ENCODE results near the gene ATRX.
"Not testable (repeated sequence)": the region's sequence is repeated elsewhere in the genome, so short reads cannot be mapped to it uniquely, and the experiment has no call there.

The ATRX gene, protein sequence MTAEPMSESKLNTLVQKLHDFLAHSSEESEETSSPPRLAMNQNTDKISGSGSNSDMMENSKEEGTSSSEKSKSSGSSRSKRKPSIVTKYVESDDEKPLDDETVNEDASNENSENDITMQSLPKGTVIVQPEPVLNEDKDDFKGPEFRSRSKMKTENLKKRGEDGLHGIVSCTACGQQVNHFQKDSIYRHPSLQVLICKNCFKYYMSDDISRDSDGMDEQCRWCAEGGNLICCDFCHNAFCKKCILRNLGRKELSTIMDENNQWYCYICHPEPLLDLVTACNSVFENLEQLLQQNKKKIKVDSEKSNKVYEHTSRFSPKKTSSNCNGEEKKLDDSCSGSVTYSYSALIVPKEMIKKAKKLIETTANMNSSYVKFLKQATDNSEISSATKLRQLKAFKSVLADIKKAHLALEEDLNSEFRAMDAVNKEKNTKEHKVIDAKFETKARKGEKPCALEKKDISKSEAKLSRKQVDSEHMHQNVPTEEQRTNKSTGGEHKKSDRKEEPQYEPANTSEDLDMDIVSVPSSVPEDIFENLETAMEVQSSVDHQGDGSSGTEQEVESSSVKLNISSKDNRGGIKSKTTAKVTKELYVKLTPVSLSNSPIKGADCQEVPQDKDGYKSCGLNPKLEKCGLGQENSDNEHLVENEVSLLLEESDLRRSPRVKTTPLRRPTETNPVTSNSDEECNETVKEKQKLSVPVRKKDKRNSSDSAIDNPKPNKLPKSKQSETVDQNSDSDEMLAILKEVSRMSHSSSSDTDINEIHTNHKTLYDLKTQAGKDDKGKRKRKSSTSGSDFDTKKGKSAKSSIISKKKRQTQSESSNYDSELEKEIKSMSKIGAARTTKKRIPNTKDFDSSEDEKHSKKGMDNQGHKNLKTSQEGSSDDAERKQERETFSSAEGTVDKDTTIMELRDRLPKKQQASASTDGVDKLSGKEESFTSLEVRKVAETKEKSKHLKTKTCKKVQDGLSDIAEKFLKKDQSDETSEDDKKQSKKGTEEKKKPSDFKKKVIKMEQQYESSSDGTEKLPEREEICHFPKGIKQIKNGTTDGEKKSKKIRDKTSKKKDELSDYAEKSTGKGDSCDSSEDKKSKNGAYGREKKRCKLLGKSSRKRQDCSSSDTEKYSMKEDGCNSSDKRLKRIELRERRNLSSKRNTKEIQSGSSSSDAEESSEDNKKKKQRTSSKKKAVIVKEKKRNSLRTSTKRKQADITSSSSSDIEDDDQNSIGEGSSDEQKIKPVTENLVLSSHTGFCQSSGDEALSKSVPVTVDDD (N-terminal part only)

DNA sequence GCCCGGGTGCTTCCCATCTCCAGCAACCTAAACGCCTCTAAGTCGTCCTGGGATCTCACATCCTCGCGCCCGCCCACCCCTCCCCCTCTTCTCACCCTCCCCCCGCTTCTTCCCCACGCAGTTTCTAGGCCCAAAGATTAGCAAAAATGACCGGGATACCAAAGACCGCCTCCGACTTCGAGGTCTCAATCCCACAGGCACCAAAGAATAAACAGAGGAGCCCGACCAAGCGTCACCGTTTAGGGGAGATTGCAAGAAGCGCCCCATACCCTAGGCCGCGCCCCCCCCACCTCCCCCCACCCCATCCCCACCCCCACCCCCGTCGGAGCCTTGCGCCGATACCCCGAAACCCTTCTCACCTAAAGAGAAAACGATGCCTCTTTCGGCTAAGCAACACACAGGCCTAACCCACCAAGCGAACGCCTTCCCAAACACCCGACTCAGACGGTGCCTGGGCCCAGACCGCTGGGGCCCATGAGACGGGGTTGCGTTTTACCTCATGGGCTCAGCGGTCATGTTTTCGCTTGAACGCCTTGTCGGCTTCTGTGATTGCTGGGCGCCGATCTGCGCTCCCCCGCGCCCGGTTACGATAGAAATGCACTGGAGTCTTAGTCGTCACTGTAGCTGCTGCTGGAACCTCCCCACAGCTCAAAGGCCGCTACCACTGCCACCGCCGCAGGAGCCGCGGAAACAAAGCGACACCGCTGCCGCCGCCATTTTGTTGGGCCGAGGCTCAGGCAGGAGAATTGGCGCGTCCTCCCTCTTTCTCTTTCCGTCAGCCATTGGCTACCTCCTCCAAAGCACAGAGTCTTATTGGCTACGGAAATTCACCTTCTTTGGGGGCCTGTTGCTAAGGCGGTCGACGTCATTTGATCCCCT is at the start of gene ATRX:
TSS of gene ATRX (minus strand) at position 731 of the 879 bp plus-strand sequence. CDS start at position 516, 215 bp downstream.
- DNase-seq, result peak; percentile 83

DNA sequence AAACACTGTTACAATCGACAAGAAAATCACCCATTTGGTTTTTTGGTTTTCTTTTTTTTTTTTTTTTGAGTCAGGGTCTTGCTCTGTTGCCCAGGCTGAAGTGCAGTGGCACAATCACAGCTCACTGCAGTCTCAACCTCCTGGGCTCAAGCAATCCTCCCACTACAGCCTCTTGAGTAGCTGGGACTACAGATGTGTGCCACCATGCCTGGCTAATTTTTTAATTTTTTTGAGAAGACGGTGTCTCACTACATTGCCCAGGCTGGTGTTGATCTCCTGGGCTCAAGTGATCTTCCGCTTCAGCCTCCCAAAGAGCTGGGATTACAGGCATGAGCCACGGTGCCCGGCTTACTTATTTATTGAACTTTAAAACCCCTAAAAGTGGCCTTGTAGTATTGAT is 45.5 kb upstream of the ATRX start:
- DNase-seq, result not testable (repeated sequence)

DNA sequence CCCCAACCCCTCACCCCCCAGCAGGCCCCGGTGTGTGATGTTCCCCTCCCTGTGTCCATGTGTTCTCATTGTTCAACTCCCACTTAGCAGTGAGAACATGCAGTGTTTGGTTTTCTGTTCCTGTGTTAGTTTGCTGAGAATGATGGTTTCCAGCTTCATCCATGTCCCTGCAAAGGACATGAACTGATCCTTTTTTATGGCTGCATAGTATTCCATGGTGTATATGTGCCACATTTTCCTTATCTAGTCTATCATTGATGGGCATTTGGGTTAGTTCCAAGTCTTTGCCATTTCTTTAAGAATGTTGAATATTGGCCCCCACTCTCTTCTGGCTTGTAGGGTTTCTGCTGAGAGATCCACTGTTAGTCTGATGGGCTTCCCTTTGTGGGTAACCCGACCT is 36.0 kb upstream of the ATRX start:
- not testable (repeated sequence) for DNase-seq

DNA sequence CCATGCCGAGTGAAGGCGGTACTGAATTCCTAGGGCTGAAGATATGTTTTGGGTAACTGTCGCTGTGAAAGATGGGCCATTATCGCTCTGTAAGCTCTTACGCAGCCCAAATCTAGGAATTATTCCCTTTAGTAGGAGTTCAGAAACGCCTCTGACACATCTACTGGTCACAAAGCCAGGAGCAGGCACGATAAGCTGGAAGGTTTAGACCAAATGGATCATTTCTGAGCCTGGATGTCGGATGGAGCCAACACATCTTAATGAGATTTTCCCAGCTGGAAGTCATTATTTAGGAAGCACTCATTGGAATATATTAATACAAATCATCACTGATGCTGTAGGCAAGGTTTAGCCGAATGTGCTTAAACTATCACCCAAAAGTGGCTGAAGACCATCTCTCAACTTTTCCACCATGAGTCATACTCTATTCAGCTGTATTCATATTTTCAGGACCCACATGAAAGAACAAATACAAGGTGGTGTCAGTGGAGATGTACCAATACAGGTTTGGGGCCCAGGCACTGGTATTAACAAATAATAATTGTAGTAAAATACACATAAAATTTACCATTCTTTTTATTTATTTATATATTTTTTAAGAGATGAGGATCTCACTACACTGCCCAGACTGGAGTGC is 34.2 kb upstream of the ATRX start:
- no peak for DNase-seq

DNA sequence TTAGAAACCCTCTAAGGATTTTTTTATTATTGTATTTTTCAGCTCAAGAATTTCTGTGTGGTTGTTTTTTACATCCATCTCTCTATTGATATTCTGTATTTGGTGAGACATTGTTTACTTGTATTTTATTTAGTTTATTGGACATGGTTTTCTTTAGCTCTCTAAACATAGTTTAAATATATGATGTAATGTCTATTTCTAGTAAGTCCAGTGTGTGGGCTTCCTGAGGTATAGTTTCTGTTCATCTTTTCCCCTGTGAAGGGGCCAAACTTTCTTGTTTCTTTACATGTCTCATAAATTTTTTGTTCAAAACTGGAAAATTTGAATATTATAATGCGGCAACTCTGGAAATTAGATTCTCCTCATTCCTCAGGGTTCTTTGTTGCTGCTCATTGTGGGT is 28.2 kb upstream of the ATRX start:
- DNase-seq, result no peak

DNA sequence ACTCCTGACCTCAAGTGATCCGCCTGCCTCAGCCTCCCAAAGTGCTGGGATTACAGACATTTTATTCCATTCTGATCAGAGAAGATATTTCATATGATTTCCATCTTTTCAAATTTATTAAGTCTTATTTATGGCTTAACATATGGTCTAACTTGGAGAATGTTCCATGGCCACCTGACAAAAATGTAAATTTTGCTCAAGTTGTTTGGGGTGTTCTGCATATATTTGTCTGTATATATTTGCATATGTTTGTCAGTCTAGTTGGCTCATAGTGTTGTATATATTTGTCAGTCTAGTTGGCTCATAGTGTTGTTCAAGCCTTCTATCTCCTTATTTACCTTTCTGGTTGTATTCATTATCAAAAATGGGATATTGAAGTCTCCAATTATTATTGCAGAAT is 16.2 kb upstream of the ATRX start:
- DNase-seq, result no peak

DNA sequence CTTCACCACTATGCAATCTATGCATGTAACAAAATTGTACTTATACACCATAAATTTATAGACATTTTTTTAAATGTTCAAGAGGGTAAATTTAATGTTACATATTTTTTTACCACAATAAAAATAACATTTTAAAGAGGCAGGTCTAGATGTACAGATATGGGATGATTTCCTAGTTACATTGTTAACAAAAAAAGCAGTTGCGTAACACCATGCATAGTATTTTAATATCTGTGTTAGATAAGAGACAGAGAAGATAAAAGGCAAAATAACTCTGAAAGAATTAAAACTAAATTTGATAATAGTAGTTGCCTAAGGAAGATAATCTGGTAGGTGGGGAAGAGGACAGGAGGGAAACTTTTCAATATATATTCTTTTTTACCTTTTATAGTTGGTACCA is 9.1 kb upstream of the ATRX start:
- DNase-seq, result no peak

DNA sequence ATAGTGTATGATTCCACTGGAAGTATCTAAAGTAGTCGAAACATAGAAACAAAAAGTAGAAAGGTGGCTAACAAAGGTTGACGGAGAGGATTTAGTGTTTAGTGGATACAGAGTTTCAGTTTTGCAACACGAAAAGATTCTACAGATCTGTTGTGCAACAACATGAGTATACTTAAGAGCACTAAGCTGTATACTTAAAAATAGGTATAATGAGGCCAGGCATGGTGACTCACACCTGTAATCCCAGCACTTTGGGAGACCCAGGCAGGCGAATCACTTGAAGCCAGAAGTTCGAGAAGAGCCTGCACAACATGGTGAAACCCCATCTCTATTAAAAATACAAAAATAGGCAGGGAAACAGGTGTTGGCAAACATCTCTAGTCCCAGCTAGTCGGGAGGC is 7.9 kb upstream of the ATRX start:
- DNase-seq, result no peak

DNA sequence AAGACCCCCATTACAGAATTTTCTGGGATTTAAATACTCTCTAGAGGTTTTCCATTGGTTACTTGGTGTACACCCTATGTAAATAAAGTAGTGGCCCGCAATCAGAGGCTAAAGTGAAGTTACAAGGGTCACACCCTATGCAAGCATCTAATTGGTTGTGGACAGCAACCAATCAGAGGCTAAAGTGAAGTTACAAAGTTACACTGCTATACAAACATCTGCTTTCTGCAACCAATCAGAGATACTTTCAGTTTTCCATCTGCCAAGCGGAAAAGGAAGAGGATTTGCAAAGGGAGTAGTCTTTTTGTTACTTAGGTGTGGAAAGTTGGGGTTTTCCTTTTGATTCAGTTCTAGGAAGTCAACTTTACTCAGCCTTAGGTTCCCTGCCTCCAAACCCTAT is 2.0 kb upstream of the ATRX start:
- no peak for DNase-seq

DNA sequence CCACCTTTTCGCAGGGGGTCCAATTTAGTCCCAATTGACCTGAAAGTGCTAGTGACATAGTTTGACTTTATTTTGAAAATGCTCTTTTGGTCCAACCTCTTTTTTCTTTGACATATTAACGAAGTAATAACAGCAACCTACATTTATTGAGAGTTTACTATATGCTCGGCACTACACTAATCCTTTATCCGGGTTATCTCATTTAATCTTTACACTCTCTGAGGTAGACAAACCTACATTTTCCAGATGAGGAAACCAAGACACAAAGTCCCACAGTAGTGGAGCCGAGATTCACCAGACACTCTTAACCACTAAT is 307 bp upstream of the ATRX start:
- no peak for DNase-seq

DNA sequence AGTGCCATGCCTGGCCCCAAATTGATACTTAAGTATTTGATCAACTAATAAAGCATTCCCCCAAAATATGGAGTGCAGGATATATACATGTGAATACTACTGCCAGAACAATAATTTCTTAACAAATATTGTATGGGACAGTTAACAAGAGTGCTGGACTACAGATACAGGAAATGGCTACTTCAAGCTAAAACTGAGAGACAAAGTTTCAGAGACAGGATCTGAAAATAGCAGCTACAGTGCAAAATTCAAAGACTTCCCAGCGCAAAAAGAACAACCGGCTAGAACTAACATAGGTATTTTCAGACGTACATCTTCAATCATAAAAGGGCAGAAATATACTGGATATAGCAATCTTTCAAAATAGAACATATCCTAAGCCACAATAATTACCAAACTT is 6.3 kb downstream of the ATRX start:
- DNase-seq, result no peak

DNA sequence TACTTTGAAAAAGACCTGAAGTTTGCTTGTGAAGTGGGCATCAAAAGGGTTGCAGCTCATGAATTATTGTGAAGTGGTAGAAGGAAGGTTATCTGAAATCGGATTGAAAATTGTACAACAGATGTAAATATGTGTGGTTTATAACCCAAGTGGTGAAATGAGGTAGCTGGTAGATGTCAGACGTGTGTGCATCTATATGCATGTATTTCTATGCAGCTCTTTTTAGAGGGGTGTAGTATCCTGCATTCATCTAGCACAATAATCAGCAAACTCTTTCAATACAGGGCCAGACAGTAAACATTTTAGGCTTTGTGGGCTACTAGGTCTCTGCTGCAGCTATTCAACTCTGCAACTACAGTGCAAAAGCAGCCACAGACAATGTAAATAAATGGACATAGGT is 9.4 kb downstream of the ATRX start:
- DNase-seq, result no peak

DNA sequence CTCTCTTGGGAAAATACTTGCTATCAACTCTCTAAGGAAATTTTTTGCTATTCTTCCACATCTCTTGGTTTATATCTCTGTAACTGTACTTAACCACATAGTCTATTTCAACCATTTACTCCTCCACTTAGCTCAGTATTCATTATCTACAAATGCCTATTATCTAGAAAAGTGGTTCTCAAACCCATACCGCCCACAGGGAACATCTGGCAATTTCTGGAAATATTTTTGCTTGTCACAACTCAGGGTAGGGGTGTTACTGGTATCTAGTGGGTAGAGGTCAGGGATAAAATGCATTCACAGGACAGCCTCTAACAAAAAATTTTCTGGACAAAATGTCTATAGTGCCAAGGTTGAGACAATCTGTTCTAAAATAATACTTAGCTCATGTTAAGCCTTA is 14.4 kb downstream of the ATRX start:
- no peak for DNase-seq

DNA sequence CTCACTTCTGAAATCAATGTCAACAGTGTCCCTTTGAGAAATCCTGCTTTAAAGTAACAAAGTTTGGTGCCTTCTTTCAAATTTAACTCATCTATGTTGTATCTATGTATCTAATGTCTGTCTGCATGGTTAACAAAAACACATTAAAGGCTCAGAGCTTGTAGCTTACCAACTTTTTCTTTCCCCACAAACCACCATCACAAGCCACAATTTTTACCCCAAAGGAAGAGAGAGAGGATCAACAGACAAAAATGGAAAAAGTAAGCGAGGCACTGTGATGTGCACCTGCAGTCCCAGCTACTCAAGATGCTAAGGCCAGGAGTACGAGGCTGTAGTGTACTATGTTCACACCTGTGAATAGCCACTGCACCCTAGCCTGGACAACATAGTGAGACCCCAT is 17.2 kb downstream of the ATRX start:
- no peak for DNase-seq

DNA sequence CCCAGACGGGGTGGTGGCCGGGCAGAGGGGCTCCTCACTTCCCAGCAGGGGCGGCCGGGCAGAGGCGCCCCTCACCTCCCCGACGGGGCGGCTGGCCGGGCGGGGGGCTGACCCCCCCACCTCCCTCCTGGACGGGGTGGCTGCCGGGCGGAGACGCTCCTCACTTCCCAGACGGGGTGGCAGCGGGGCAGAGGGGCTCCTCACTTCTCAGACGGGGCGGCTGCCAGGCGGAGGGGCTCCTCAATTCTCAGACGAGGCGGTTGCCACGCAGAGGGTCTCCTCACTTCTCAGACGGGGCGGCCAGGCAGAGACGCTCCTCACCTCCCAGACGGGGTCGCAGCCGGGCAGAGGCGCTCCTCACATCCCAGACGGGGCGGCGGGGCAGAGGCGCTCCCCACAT is 19.8 kb downstream of the ATRX start:
- DNase-seq, result not testable (repeated sequence)

DNA sequence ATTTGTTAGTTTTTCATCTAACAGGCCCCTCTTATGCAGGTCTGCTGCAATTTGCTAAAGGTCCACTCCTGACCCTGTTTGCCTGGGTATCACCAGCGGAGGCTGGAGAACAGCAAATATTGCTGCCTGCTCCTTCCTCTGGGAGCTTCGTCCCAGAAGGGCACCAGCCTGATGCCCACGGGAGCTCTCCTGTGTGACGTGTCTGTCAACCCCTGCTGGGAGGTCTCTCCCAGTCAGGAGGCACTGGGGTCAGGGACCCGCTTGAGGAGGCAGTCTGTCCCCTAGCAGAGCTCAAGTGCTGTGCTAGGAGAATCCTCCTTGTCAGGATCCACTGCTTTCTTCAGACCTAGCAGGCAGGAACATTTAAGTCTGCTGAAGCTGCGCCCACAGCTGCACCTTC is 30.5 kb downstream of the ATRX start:
- no peak for DNase-seq

DNA sequence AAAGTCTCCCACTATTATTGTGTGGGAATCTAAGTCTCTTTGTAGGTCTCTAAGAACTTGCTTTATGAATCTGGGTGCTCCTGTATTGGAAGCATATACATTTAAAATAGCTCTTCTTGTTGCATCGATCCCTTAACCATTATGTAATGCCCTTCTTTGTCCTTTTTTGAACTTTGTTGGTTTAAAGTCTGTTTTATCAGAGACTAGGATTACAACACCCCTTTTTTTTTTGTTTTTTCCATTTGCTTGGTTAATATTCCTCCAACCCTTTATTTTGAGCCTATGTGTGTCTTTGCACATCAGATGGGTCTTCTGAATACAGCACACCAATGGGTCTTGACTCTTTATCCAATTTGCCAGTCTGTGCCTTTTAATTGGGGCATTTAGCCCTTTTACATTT is 32.1 kb downstream of the ATRX start:
- not testable (repeated sequence) for DNase-seq

DNA sequence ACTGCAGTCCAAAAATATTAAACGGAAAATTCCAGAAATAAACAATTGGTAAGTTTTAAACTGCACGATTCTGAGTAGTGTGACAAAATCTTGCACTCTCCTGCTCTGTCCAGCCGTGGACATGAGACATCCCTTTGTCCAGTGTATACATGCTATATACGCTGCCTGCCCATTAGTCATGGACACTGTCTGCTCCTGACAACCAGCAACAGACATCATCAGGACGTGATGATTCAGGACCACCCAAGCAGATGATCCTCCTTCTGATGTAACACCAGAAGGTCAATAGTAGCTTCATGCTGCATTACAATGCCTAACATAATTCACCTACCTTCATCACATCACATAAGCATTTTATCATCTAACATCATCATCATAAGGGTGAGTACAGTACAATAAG is 36.3 kb downstream of the ATRX start:
- no peak for DNase-seq

DNA sequence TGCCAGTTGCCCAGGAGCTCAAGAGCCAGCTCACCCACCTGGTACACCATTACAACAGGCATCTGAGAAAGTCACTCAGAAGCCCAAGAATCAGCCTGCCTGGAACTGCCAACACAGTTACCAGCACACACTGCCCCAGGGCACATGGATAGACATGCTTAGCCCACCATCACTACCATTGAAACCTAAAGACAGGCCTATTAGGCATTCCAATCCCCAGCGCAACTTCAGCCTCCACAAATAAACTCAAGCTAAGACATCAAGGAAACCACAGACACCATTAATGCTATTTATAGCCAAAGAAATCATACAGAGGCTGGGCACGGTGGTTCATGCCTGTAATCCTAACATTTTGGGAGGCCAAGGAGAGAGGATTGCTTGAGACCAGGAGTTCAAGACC is 42.3 kb downstream of the ATRX start:
- DNase-seq, result no peak

DNA sequence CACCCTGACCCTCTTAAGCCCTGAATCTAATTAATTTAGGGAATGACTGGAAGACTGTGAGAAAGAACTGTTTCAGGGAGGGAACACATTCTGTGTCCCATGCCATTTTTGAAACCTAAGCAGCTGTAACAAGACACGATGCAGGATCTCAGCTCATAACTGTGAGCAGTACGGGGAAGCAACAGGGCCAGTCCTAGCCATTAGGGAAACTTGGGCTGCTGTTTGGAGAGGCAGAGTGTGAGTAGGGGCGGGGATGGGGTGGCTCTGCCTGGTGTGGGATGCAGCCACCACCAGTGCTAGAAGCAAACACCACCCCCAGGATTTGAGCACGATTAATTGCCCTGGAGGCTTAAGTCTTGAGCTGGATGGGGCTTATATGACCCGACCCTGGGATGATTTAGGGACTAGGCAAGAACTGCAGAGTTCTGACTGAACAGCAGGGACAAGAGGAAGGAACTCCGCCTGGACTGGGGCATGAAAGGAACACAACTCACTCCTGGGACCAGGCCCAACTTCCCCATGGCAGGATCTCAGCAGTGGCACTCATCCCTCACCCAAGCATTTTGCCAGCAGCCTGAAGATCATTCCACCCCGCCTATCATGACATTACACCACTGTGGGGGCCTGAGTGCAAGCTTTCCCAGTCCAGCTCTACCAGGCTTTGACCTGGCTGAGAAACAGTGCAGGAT is 43.1 kb downstream of the ATRX start:
- no peak for DNase-seq

DNA sequence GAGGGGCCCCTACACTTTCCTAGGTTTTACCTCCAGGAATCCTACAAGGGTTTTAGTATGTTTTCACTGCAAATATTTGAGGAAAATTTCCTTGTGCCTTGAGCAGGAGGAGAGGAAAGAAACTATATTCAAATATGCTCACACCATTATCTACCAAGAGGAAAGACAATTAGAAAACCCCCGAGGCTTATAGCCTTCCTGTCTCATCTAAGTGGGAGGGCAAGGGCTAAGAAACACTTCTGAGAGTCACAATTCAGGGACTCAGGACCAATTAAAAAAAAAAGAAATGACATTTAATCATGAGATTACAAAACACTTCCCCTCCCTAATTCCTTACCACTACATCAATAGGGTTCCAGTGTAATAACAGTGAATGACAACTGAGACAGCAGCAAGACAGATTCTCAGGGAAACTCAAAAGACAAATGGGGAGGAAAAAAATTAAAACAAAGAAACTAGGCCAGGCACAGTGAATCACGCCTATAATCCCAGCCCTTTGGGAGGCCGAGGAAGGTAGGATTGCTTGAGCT is 45.6 kb downstream of the ATRX start:
- no peak for DNase-seq

All from NCI-H2171 treated with DMSO at 0.1 percent for 48 hours (cell line).